ENCODE results near the gene GSTA3.
"Not testable (repeated sequence)": the region's sequence is repeated elsewhere in the genome, so short reads cannot be mapped to it uniquely, and the experiment has no call there.

GSTA3 gene

DNA sequence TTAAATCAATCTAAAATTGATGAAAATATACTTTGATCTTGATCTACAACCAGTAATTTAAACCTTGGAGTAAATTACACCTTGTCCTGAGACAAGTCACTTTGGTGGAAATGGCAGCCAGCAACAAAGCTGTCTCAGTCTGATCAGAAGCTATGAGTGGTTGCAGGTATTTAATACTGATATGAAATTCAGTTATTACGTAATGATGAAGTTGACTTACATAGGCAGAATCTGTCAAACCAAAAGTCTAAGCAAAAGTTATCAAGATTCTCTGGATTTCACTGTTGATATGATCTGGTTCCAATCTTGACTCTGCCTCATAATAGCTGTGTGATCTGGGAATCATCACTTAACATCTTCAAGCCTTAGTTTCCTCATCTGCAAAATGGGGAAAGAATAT is 41.3 kb downstream of the GSTA3 start:
- Histone ChIP-seq H3K4me2 (ENCODE audit: low read length) (no peak overlapping the region), H3K9me2 (ENCODE audit: low read depth, low read length) (no peaks in the 10 kb centered on the region), H3F3A (ENCODE audit: insufficient read depth, low read length) (no peaks in the 10 kb centered on the region), H4K20me1 (ENCODE audit: insufficient read depth, low read length) (no peaks in the 10 kb centered on the region), H3K27ac (ENCODE audit: low read depth, low read length, poor library complexity, severe bottlenecking) (no peak overlapping the region), H3K4me3 (ENCODE audit: low read depth, low read length, poor library complexity, severe bottlenecking) (no peak overlapping the region), H3K36me3 (ENCODE audit: insufficient read depth, low read length) (no peaks in the 10 kb centered on the region), H3K4me1 (ENCODE audit: insufficient read depth, low read length, severe bottlenecking) (no peaks in the 10 kb centered on the region), H3K9ac (ENCODE audit: low read length) (no peak overlapping the region), H3K27me3 (ENCODE audit: insufficient read depth, low read length) (no peaks in the 10 kb centered on the region), H3K79me2 (ENCODE audit: insufficient read depth, low read length) (no peaks in the 10 kb centered on the region), H3K9me3 (ENCODE audit: low read length) (no peaks in the 10 kb centered on the region), H2AFZ (ENCODE audit: low read length) (no peak overlapping the region)
- TF ChIP-seq EZH2 (IDR thresholded peaks at IDR 0.05; ENCODE audit: borderline replicate concordance, low read length) (no peak), CTCF (IDR thresholded peaks at IDR 0.05; ENCODE audit: low read length) (no peak)

GRCh38 chr6:52861151-52861550 is 48.3 kb downstream of the GSTA3 start:
- not testable (repeated sequence) for H3K27ac ChIP-seq (ENCODE audit: low read depth, low read length, poor library complexity, severe bottlenecking); H3K27me3 ChIP-seq (ENCODE audit: insufficient read depth, low read length); H3K4me1 ChIP-seq (ENCODE audit: insufficient read depth, low read length, severe bottlenecking); H2AFZ ChIP-seq (ENCODE audit: low read length); H3K9ac ChIP-seq (ENCODE audit: low read length); H3K4me2 ChIP-seq (ENCODE audit: low read length); H4K20me1 ChIP-seq (ENCODE audit: insufficient read depth, low read length); H3K36me3 ChIP-seq (ENCODE audit: insufficient read depth, low read length); H3K79me2 ChIP-seq (ENCODE audit: insufficient read depth, low read length); H3F3A ChIP-seq (ENCODE audit: insufficient read depth, low read length); H3K9me3 ChIP-seq (ENCODE audit: low read length); H3K9me2 ChIP-seq (ENCODE audit: low read depth, low read length); H3K4me3 ChIP-seq (ENCODE audit: low read depth, low read length, poor library complexity, severe bottlenecking)

DNA sequence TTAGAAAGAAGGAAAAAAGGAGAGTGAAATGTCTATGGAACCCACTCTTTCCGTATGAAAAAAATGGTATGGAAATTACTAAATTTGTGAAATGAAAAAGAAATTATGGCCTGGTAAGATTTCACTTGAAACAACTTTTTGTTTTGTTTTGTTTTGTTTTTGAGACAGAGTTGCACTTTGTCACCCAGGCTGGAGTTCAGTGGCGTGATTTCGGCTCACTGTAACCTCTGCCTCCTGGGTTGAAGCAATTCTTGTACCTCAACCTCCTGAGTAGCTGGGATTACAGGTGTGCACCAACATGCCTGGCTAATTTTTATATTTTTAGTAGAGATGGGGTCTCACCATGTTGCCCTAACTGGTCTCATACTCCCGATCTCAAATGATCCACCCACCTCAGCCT is 51.1 kb downstream of the GSTA3 start:
- no peaks in the 10 kb centered on the region for H3K4me1 ChIP-seq (ENCODE audit: insufficient read depth, low read length, severe bottlenecking)
- H3K9ac ChIP-seq (ENCODE audit: low read length) = no peak overlapping the region
- H3K79me2 ChIP-seq (ENCODE audit: insufficient read depth, low read length) = no peaks in the 10 kb centered on the region
- H2AFZ ChIP-seq (ENCODE audit: low read length) = no peak overlapping the region
- no peak overlapping the region for H3K4me2 ChIP-seq (ENCODE audit: low read length)
- no peaks in the 10 kb centered on the region for H4K20me1 ChIP-seq (ENCODE audit: insufficient read depth, low read length)
- no peaks in the 10 kb centered on the region for H3K27me3 ChIP-seq (ENCODE audit: insufficient read depth, low read length)
- no peaks in the 10 kb centered on the region for H3F3A ChIP-seq (ENCODE audit: insufficient read depth, low read length)
- no peaks in the 10 kb centered on the region for H3K36me3 ChIP-seq (ENCODE audit: insufficient read depth, low read length)
- H3K9me2 ChIP-seq (ENCODE audit: low read depth, low read length) = no peaks in the 10 kb centered on the region
- H3K27ac ChIP-seq (ENCODE audit: low read depth, low read length, poor library complexity, severe bottlenecking) = no peak overlapping the region
- no peak overlapping the region for H3K4me3 ChIP-seq (ENCODE audit: low read depth, low read length, poor library complexity, severe bottlenecking)
- no peaks in the 10 kb centered on the region for H3K9me3 ChIP-seq (ENCODE audit: low read length)
- TF ChIP-seq CTCF (IDR thresholded peaks at IDR 0.05; ENCODE audit: low read length) = no peak
- TF ChIP-seq EZH2 (IDR thresholded peaks at IDR 0.05; ENCODE audit: borderline replicate concordance, low read length) = no peak

DNA sequence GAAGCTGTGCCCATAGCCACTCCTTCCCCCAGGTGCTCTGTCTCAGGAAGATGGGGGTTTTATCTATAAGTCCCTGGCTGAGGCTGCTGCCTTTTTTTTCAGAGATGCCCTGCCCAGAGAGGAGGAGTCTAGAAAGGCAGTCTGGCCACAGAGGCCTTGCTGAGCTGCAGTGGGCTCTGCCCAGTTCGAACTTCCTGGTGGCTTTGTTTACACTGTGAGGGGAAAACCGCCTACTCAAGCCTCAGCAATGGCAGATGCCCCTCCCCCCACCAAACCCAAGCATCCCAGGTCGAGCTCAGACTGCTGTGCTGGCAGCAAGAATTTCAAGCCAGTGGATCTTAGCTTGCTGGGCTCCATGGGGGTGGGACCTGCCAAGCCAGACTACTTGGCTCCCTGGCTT is 53.4 kb downstream of the GSTA3 start:
- not testable (repeated sequence) for H3K4me3 ChIP-seq (ENCODE audit: low read depth, low read length, poor library complexity, severe bottlenecking); H3K4me1 ChIP-seq (ENCODE audit: insufficient read depth, low read length, severe bottlenecking); H3K27me3 ChIP-seq (ENCODE audit: insufficient read depth, low read length); H3K27ac ChIP-seq (ENCODE audit: low read depth, low read length, poor library complexity, severe bottlenecking); H2AFZ ChIP-seq (ENCODE audit: low read length); H3K9me3 ChIP-seq (ENCODE audit: low read length); H3K79me2 ChIP-seq (ENCODE audit: insufficient read depth, low read length); H3K36me3 ChIP-seq (ENCODE audit: insufficient read depth, low read length); H4K20me1 ChIP-seq (ENCODE audit: insufficient read depth, low read length); H3K9ac ChIP-seq (ENCODE audit: low read length); H3F3A ChIP-seq (ENCODE audit: insufficient read depth, low read length); H3K9me2 ChIP-seq (ENCODE audit: low read depth, low read length); H3K4me2 ChIP-seq (ENCODE audit: low read length)

Measured in OCI-LY1 (cell line).